Activated B cell treated with CpG ODN at 0.5 μM for 24 hours (primary cell): Measurements from ENCODE around the gene CACHD1. TPM values are rescaled to one million over a fixed set of nuclear protein-coding genes. Genes with fewer than 3 reads are reported as not detected.

ENCODE experiments used
- ATAC-seq: fragments of 200-7000 bp; cut with Tn5 transposase; one replicate; pipeline ENCODE4 v1.10.0; 2021; ENCODE audit warnings: low read depth, mild to moderate bottlenecking, moderate library complexity
- CTCF ChIA-PET: fragments of 350-600 bp; sonication (Branson Sonifier 250); formaldehyde crosslinking; loops from one replicate; lab custom pipeline; 2021; ENCODE audit warnings: antibody characterized with exemption; lab: Charles Lee
- POLR2A ChIA-PET: fragments of 350-600 bp; sonication (Branson Sonifier 250); formaldehyde crosslinking; loops from one replicate; lab custom pipeline; 2021; ENCODE audit warnings: antibody characterized with exemption; lab: Charles Lee
- DNase-seq: peaks from one replicate; pipeline ENCODE4 v3.0.0; 2022
- H3K27ac Mint-ChIP-seq: one replicate; pipeline ENCODE4 v1.8.0; 2020; ENCODE audit warnings: mixed read lengths
- H3K27me3 Mint-ChIP-seq: one replicate; pipeline ENCODE4 v1.8.0; 2021; ENCODE audit warnings: mixed read lengths
- H3K36me3 Mint-ChIP-seq: one replicate; pipeline ENCODE4 v1.8.0; 2021; ENCODE audit warnings: low read depth, mixed read lengths
- H3K4me1 Mint-ChIP-seq: one replicate; pipeline ENCODE4 v1.8.0; 2021; ENCODE audit warnings: mixed read lengths
- H3K4me3 Mint-ChIP-seq: one replicate; pipeline ENCODE4 v1.8.0; 2020; ENCODE audit warnings: mild to moderate bottlenecking, mixed read lengths
- H3K9me3 Mint-ChIP-seq: one replicate; pipeline ENCODE4 v1.8.0; 2020; ENCODE audit warnings: mixed read lengths
- CTCF ChIP-seq: fragments of 200-600 bp; IDR thresholded peaks from one replicate; pipeline ENCODE4 v1.8.0; 2022; ENCODE audit warnings: antibody characterized with exemption, mild to moderate bottlenecking
- intact Hi-C: fragments of 100-400 bp; cut with micrococcal nuclease; formaldehyde crosslinking; loops from one replicate; pipeline ENCODE4 v1.15.1; 2024
- total RNA-seq: library from RNA; stranded (reverse); gene quantifications from 2 replicates; pipeline ENCODE4 v1.2.3, GENCODE V29; 2022

Gene CACHD1
- total RNA-seq, 1 donor from 2014 or later, result 0.22 TPM

DNA sequence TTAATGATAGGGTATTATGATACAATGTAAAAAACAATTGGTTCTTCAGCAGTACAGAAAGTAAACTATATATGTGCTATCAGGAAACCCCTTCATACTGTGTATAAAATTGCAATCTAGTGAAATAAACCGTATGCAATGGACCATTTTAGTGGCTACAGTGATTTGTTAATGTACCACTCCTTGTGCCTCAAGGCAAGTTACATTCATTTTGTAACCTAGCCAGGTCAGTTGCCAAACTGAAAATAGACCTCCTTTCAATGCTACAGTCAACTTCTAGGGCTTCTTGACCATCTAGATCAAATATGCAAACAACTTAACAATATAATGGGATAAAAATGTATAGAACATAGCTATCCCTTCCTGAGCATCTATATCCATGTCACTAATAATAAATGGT is 223.0 kb downstream of the CACHD1 start:
- no peak overlapping the region for H3K4me3 Mint-ChIP-seq
- ChIA-PET CTCF (interaction anchor here (0.7 kb wide), 1 partner anchor 17 kb away, joined by 3 read pairs; no protein-coding TSS in a partner anchor), POLR2A (no interaction called here)
- ATAC-seq, result no peak
- no peaks in the 10 kb centered on the region for H3K4me1 Mint-ChIP-seq
- H3K36me3 Mint-ChIP-seq, result no peaks in the 10 kb centered on the region
- H3K27me3 Mint-ChIP-seq, result peaks cover 2% of the 10 kb centered on the region
- no peaks in the 10 kb centered on the region for H3K9me3 Mint-ChIP-seq
- DNase-seq, result no peak
- TF ChIP-seq CTCF, result no peak
- intact Hi-C loops, result no loop called here
- H3K27ac Mint-ChIP-seq, result no peak overlapping the region

- TF ChIP-seq CTCF, result no peak
- H3K27ac Mint-ChIP-seq, result no peak overlapping the region
- no peak for ATAC-seq
- POLR2A ChIA-PET, result no interaction called here
- H3K27me3 Mint-ChIP-seq, result peaks cover 2% of the 10 kb centered on the region
- H3K9me3 Mint-ChIP-seq, result no peaks in the 10 kb centered on the region
- intact Hi-C loops, result no loop called here
- DNase-seq, result no peak
- H3K36me3 Mint-ChIP-seq, result no peaks in the 10 kb centered on the region
- H3K4me3 Mint-ChIP-seq, result no peak overlapping the region
- no peaks in the 10 kb centered on the region for H3K4me1 Mint-ChIP-seq
- CTCF ChIA-PET, result interaction anchor here (0.7 to 1.1 kb wide), 2 partner anchors 17 to 18 kb away, joined by 3 read pairs; no protein-coding TSS in a partner anchor
These were observed 223.5 kb downstream of the CACHD1 start for GRCh38 chr1:64693406-64693805.

DNA sequence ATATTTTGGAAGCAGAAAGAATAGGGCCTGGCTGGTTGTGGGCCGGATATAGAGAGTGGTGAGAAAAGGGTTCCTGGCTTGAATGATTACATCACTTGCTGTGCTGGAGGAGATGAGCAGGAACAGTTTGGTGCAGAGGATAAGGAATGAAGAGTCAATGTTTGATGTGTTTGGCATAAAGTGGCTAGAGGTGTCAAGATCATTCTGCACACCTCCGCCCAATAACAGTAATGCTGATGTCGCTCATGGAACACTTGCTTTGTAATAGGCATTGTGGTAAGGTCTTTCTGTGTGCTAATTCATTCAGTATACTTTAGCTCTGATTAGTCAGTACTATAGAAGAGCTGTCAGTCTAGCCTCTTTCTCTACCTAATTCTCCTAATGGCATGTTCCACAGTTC is 226.9 kb downstream of the CACHD1 start:
- ChIA-PET CTCF (interaction anchor here (1.1 kb wide), 1 partner anchor 22 kb away, joined by 3 read pairs; no protein-coding TSS in a partner anchor), POLR2A (no interaction called here)
- no peak for TF ChIP-seq CTCF
- no peak overlapping the region for H3K4me3 Mint-ChIP-seq
- peaks cover 13% of the 10 kb centered on the region for H3K27me3 Mint-ChIP-seq
- no peak overlapping the region for H3K27ac Mint-ChIP-seq
- no peaks in the 10 kb centered on the region for H3K9me3 Mint-ChIP-seq
- H3K36me3 Mint-ChIP-seq, result no peaks in the 10 kb centered on the region
- intact Hi-C loops, result no loop called here
- DNase-seq, result no peak
- no peaks in the 10 kb centered on the region for H3K4me1 Mint-ChIP-seq
- ATAC-seq, result no peak

DNA sequence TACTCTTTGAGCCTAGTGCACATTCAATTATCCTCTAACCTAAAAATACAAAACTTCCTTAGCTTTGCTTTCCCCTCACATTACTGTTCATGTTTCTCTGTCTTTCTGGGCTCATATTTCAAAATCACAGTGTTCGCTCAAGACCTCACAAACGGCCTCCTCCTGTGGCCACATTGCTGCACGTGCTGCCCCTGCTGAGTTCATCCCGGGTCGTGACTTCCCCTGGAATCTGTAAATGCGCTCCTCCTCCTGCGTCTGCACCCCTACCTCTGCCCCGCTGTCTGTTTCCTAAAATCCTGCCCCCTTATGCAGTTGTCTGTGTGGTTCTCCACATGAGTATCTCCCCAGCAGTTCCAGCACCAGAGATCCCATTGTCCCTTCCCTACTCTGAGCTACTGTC is 229.4 kb downstream of the CACHD1 start:
- Mint-ChIP-seq H3K4me3 (no peak overlapping the region), H3K4me1 (no peaks in the 10 kb centered on the region), H3K27me3 (peaks cover 18% of the 10 kb centered on the region), H3K27ac (no peak overlapping the region), H3K36me3 (no peaks in the 10 kb centered on the region), H3K9me3 (no peaks in the 10 kb centered on the region)
- intact Hi-C loops, result no loop called here
- ATAC-seq (no peak), DNase-seq (no peak)
- ChIA-PET CTCF (no interaction called here), POLR2A (no interaction called here)
- TF ChIP-seq CTCF, result no peak

DNA sequence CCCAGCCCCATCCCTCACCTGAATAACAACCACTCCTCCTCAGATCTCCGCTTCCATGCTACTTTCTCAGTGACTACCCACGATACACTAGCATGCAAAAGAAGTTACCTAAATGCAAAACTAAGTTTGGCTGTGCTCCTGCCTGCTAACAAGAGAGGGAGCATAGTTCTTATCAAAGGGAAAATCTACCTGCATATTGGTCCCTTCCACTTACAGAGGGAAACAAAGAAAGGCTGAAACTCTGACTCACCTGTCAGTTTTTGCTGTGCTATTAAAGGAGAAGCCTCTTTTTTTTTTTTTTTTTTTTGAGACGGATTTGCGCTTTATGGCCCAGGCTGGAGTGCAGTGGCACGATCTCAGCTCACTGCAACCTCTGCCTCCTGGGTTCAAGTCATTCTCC is 231.1 kb downstream of the CACHD1 start:
- POLR2A ChIA-PET, result no interaction called here
- DNase-seq, result no peak
- Mint-ChIP-seq H3K36me3 (no peaks in the 10 kb centered on the region), H3K4me3 (no peak overlapping the region), H3K27ac (no peak overlapping the region), H3K27me3 (peaks cover 16% of the 10 kb centered on the region), H3K9me3 (no peaks in the 10 kb centered on the region), H3K4me1 (no peaks in the 10 kb centered on the region)
- CTCF ChIA-PET, result no interaction called here
- no peak for TF ChIP-seq CTCF
- no peak for ATAC-seq
- intact Hi-C loops, result no loop called here
